ENCODE results near the gene CENPA. TPM values are rescaled to one million over a fixed set of nuclear protein-coding genes. Genes with fewer than 3 reads are reported as not detected.
A peak's percentile ranks its signal among the peaks of the same experiment; 100 is the strongest.

Gene CENPA
- total RNA-seq, 1 donor from 2014 or later: 4.9 TPM

- Histone ChIP-seq H3K27me3 (ENCODE audit: control insufficient read depth, insufficient read depth, low read length) (no peaks in the 10 kb centered on the region), H3K36me3 (ENCODE audit: control insufficient read depth, insufficient read depth, low read length) (peaks cover 4% of the 10 kb centered on the region)
Observed at GRCh38 chr2:26780203-26780760, 5.6 kb upstream of the CENPA start.

GRCh38 chr2:26782876-26783704 lies 2.8 kb upstream of the CENPA start:
- H3K27me3 ChIP-seq (ENCODE audit: control insufficient read depth, insufficient read depth, low read length): no peaks in the 10 kb centered on the region
- H3K4me3 ChIP-seq (ENCODE audit: low read depth, low read length): no peak overlapping the region
- peaks cover 3% of the 10 kb centered on the region for H3K36me3 ChIP-seq (ENCODE audit: control insufficient read depth, insufficient read depth, low read length)
- no peak for TF ChIP-seq CTCF (IDR thresholded peaks at IDR 0.05; ENCODE audit: insufficient read depth, low read length, poor library complexity, severe bottlenecking)
- no peak for DNase-seq (ENCODE audit: low read depth)

More at GRCh38 chr2:26780203-26780760, 5.6 kb upstream of the CENPA start:
- no peak for TF ChIP-seq CTCF (IDR thresholded peaks at IDR 0.05; ENCODE audit: insufficient read depth, low read length, poor library complexity, severe bottlenecking)
- H3K4me3 ChIP-seq (ENCODE audit: low read depth, low read length): no peak overlapping the region
- DNase-seq (ENCODE audit: low read depth): no peak

- no peak for TF ChIP-seq CTCF (IDR thresholded peaks at IDR 0.05; ENCODE audit: insufficient read depth, low read length, poor library complexity, severe bottlenecking)
- no peak for DNase-seq (ENCODE audit: low read depth)
- Histone ChIP-seq H3K36me3 (ENCODE audit: control insufficient read depth, insufficient read depth, low read length) (no peaks in the 10 kb centered on the region), H3K4me3 (ENCODE audit: low read depth, low read length) (no peak overlapping the region), H3K27me3 (ENCODE audit: control insufficient read depth, insufficient read depth, low read length) (no peaks in the 10 kb centered on the region)
Observed at GRCh38 chr2:26784570-26785234, 1.2 kb upstream of the CENPA start.

- H3K27me3 ChIP-seq (ENCODE audit: control insufficient read depth, insufficient read depth, low read length): no peaks in the 10 kb centered on the region
- peak overlapping the region; percentile 83 for H3K4me3 ChIP-seq (ENCODE audit: low read depth, low read length)
- no peak for DNase-seq (ENCODE audit: low read depth)
- no peak for TF ChIP-seq CTCF (IDR thresholded peaks at IDR 0.05; ENCODE audit: insufficient read depth, low read length, poor library complexity, severe bottlenecking)
- H3K36me3 ChIP-seq (ENCODE audit: control insufficient read depth, insufficient read depth, low read length): no peaks in the 10 kb centered on the region
Observed at GRCh38 chr2:26786207-26787028, 562 bp downstream of the CENPA start.

- Histone ChIP-seq H3K36me3 (ENCODE audit: control insufficient read depth, insufficient read depth, low read length) (no peaks in the 10 kb centered on the region), H3K4me3 (ENCODE audit: low read depth, low read length) (no peak overlapping the region), H3K27me3 (ENCODE audit: control insufficient read depth, insufficient read depth, low read length) (no peaks in the 10 kb centered on the region)
- no peak for DNase-seq (ENCODE audit: low read depth)
- TF ChIP-seq CTCF (IDR thresholded peaks at IDR 0.05; ENCODE audit: insufficient read depth, low read length, poor library complexity, severe bottlenecking): no peak
Observed at GRCh38 chr2:26792720-26793119, 6.9 kb downstream of the CENPA start.

Data from kidney epithelial cell (primary cell).